Motor neuron (in vitro differentiated cells): ENCODE measurements around the gene AKR1C2. TPM values are rescaled to one million over a fixed set of nuclear protein-coding genes. Genes with fewer than 3 reads are reported as not detected.
A peak's percentile ranks its signal among the peaks of the same experiment; 100 is the strongest.
"Not testable (repeated sequence)": the region's sequence is repeated elsewhere in the genome, so short reads cannot be mapped to it uniquely, and the experiment has no call there.

ENCODE experiments used
- ATAC-seq, 8 experiments: fragments of 200-7000 bp; cut with Tn5 transposase; replicated peaks in 6 of 8; 2 replicates each; pipeline ENCODE4 v1.8.0; 2021; ENCODE audit warnings: mild to moderate bottlenecking in 8 of 8, moderate library complexity in 8 of 8
- H3K27ac ChIP-seq, 2 donors: fragments of 250-450 bp; sonication (Bioruptor Pico); 2 replicates each; pipeline ENCODE4 v1.9.0; 2021; ENCODE audit warnings: antibody characterized with exemption in 2 of 2, mild to moderate bottlenecking in 2 of 2, moderate library complexity in 1 of 2
- H3K4me1 ChIP-seq, 2 donors: fragments of 250-450 bp; sonication (Bioruptor Pico); replicated peaks in 1 of 2; 2 replicates each; pipeline ENCODE4 v1.6.1; 2021; ENCODE audit warnings: antibody characterized with exemption in 2 of 2, mild to moderate bottlenecking in 2 of 2, moderate library complexity in 1 of 2
- H3K4me3 ChIP-seq, 5 donors: fragments of 250-450 bp; sonication (Bioruptor Pico); 2 replicates each; pipeline ENCODE4 v1.9.0; 2021; ENCODE audit warnings: antibody characterized with exemption in 5 of 5, mild to moderate bottlenecking in 5 of 5, moderate library complexity in 4 of 5
- WGBS, 10 experiments: fragments of 450-650 bp; shearing (Covaris generic); methylation state at CpG; one replicate each; pipeline ENCODE4 v1.0.0; 2022; 5-methylcytosine and 5-hydroxymethylcytosine counted together
- in situ Hi-C, 9 experiments: fragments of 400-800 bp; cut with MboI; loops; one replicate each; pipeline ENCODE4 v1.15.0; 2021; ENCODE audit warnings: low sequenced_read_pairs in 9 of 9, low pct_unique_long_range_greater_than_20kb in 2 of 9; ENCODE audit not compliant: unreplicated experiment in 9 of 9
- total RNA-seq, 8 experiments: library from RNA; unstranded; fragments of 300-600 nt; gene quantifications; 2 replicates each; pipeline versions ENCODE4 v1.2.3 to v1.2.4, GENCODE V29; 2022

AKR1C2 gene
- total RNA-seq, 8 experiments from 2014 or later = 2.5 to 62.5 (median 40.5) TPM

DNA sequence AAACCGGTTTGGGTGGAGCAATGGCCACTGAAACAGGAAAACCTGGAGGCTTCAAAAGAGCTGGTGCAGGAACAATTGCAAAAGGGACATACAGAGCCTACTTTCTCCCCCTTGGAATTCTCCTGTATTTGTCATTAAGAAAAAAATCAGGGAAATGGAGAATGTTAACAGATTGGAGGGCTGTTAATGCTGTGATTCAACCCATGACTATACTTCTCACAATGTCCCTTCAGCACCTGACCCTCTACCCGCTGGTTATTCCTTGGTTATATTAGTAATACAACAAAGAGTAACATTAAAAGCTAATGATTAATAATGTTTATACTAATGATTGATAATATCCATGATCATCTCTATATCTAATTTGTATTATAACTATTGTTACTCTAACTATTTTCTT, 34.4 kb upstream of the AKR1C2 start:
- 57 to 100% (median 76%) methylated on average over 1 to 2 of the region's 2 CpGs; no CpG with 5 or more reads in 2 of the 10 experiments for WGBS, 10 experiments
- no peak for ATAC-seq
- in situ Hi-C loops = no loop called here
- Histone ChIP-seq H3K27ac (no peak overlapping the region), H3K4me3 (no peak overlapping the region), H3K4me1 (no peaks in the 10 kb centered on the region)

DNA sequence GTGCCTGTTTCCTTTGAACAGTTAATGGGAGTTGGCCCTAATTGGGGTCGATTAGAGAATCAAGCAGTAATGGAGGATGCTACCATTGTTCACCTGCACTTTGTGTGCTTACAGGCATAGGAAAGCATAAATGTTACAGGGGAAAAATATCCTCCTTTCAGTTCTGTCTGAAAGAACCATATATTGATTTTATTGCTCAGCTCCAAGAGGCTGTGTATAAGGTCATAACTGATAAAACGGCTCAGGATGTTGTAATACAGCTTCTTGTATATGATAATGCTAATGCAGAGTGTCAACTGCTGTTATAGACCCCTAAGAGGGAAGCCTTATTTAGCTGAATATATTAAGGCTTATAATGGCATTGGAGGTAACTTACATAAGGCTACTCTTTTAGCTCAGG, 32.9 kb upstream of the AKR1C2 start:
- in situ Hi-C loops = no loop called here
- H3K4me3 ChIP-seq = no peak overlapping the region
- H3K27ac ChIP-seq = no peak overlapping the region
- 0 to 100% (median 49%) methylated on average over 1 of the region's 2 CpGs; no CpG with 5 or more reads in 4 of the 10 experiments for WGBS, 10 experiments
- ATAC-seq = no peak
- H3K4me1 ChIP-seq = no peaks in the 10 kb centered on the region

DNA sequence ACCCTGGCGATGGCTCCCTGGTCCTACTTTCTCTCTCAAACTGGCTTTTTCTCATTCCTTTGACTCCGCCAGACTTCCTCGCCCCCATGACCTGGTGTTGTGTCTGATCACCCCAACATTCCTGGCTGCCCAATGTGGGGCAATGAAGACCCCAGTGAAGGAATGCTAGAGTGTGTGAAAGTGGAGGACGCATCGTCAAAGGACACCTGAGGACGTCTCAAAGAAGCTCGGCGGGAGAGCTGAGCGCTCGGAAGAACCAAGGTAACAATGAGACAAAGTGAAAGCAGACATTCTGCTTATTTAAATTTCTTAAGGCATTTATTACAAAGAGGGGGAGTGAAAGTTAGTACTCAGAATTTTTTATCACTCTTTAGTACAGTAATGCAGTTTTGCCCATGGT, 31.7 kb upstream of the AKR1C2 start:
- H3K4me3 ChIP-seq = no peak overlapping the region
- 80 to 97% (median 90%) methylated on average over 4 to 10 of the region's 10 CpGs; no CpG with 5 or more reads in 2 of the 10 experiments for WGBS, 10 experiments
- ATAC-seq = no peak
- in situ Hi-C loops = no loop called here
- H3K27ac ChIP-seq = no peak overlapping the region
- H3K4me1 ChIP-seq = no peaks in the 10 kb centered on the region

DNA sequence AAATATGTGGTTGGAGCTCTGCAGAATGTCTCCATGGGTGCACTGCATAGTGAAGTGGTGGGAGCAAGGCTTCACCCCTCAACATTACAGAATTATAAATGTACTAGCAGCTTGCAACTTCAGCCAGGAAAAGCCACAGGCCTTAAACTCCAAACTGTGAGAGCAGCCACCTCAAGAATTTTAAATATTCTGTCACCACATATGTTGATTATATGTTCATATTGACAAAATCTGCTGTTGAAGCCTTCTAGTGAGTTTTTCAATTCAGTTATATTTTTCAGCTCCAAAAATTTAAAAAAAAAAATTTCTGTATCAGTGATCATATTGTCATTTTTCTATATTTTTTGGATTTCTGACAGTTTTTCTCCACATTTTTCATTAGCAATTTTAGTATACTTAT, 30.9 kb upstream of the AKR1C2 start:
- in situ Hi-C loops = no loop called here
- Histone ChIP-seq H3K4me1 (no peaks in the 10 kb centered on the region), H3K27ac (no peak overlapping the region), H3K4me3 (no peak overlapping the region)
- ATAC-seq = no peak

DNA sequence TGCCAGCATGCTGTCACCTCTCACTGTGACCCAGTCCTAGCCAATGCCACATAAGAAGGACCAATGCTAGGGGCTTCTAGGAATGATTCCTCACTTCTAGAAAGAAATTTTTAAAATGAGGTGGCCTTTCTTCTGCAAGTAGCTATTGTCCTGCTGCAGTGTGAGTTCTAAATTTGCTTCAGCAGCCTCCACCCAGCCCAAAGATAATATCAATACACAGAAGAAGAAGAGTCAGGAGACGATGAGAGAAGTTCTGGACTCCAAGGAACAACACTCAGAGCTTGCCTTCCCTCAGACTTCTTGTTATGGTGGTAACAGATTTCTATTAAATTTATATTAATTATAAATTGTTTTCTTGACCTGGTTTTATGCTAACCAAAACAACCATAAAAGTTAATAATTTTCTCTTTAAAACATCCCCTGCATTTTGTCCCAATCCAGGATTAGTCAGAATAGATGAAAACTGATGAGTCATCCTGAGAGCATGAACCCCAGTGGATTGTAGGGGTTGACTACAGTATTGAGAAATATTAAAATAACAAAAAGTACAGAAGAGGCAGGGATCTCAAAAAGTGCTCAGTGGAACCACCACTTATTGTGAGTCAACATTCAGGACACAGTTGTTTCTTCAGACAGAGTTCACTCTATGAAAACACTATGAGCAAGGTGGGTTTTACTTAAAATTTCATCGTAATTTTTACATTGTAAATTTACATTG, 29.6 kb upstream of the AKR1C2 start:
- in situ Hi-C loops = no loop called here
- no peak overlapping the region for H3K27ac ChIP-seq
- 25 to 88% (median 71%) methylated on average over 1 to 2 of the region's 2 CpGs; no CpG with 5 or more reads in 2 of the 10 experiments for WGBS, 10 experiments
- peak in 1 of 8 experiments; percentile 30 for ATAC-seq
- no peak overlapping the region for H3K4me3 ChIP-seq
- no peaks in the 10 kb centered on the region for H3K4me1 ChIP-seq

DNA sequence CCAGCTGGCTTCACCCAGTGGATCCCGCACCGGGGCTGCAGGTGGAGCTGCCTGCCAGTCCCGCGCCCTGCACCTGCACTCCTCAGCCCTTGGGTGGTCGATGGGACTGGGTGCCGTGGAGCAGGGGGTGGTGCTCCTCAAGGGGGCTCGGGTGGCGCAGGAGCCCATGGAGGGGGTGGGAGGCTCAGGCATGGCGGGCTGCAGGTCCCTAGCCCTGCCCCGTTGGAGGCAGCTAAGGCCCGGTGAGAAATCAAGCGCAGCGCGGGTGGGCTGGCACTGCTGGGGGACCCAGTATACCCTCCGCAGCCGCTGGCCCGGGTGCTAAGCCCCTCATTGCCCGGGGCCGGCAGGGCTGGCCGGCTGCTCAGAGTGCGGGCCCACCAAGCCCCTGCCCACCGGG, 28.8 kb upstream of the AKR1C2 start:
- H3K4me3 ChIP-seq, H3K27ac ChIP-seq, ATAC-seq, H3K4me1 ChIP-seq, in situ Hi-C loops: not testable (repeated sequence)
- no CpG with 5 or more reads among the region's 22 CpGs for WGBS, 10 experiments

DNA sequence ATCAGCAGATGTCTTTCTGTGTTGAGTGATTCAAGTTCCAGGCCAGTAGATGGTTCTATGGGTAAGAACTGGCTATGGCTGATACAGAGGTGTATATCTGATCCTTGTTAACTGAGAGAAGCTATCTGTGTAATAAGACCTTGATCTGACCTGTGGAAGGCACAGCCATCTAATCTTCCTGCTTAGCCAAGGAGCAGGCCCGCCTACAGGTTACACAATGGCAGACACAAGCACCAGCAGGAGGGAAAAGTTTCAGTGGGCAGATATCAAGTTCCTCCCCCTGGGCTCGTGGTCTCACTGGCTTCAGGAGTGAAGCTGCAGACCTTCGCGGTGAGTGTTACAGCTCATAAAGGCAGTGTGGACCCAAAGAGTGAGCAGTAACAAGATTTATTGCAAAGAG, 27.9 kb upstream of the AKR1C2 start:
- in situ Hi-C loops, H3K27ac ChIP-seq, H3K4me1 ChIP-seq, ATAC-seq, H3K4me3 ChIP-seq: not testable (repeated sequence)
- 33 to 86% (median 73%) methylated on average over 1 to 3 of the region's 4 CpGs; no CpG with 5 or more reads in 4 of the 10 experiments for WGBS, 10 experiments

DNA sequence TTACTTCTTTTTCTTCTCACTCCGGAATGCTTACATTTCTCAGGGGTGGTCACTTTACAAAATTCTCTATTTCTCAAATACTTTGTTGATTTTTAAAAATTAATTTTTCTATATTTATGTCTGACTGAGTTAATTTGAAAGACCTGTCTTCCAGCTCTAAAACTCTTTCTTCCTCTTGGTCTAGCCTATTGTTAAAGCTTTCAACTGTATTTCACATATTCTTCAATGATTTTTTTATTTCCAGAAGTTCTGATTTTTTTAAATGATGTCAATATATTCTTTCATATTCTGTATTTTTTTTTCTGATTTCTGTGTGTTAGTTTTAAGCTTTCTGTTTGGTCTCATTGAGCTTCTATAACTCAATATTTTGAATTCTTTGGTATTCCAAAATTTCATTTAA, 27.3 kb upstream of the AKR1C2 start:
- in situ Hi-C loops = no loop called here
- ATAC-seq = no peak
- Histone ChIP-seq H3K27ac (no peak overlapping the region), H3K4me1 (no peaks in the 10 kb centered on the region), H3K4me3 (no peak overlapping the region)
- 57 to 100% (median 90%) methylated on average over 1 of the region's 1 CpG; no CpG with 5 or more reads in 1 of the 10 experiments for WGBS, 10 experiments

DNA sequence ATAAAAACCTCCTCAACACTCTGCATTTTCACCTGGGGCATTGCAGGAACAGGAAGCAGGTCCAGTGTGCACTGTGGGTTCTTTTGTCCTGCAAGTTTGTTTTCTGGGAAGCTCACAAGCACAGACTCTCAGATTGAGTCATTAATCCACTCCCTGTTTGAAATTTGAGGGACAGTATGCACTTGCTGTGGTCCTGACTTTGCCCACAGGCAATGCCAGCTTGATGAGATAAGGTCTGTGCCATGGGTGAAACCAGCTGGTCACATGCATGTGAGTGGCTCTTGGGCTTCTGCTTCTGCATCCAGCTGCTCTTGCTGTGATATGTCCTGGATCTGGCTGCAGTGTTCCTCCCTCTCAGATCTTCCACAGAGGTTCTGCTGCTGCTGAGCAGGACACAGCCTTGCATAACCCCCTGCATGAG, 21.8 kb upstream of the AKR1C2 start:
- in situ Hi-C loops, H3K4me3 ChIP-seq, H3K4me1 ChIP-seq, H3K27ac ChIP-seq: not testable (repeated sequence)
- peak in 1 of 8 experiments; percentile 37 for ATAC-seq

DNA sequence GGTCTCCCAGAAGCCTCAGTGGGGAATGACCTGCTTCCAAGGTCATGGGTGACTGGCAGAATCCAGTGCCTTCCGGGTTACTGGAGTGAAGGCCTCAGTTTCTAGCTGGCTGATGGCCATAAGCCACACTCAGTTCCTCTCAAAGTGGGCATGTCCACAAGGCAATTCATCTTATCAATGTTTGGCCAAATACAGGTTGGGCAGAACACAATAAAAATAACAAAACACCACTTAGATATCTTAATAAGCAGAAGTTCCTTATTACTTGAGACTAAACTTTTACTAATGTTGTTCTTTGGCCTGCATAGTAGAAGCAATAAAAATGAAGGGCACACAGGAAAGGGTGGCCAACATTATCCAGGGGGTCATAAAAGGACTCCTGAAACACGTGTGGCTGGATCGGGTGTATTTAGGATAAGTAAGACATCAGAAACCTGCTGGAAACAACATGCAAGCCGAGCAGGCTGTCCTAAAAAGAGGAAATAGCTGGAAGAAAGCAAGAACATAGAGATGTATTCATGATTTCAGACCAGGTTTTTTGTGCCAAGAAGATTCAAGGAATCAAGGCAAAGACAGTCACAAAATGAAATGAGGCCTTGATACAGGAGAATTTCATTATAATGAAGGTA, 19.6 kb upstream of the AKR1C2 start:
- Histone ChIP-seq H3K4me3 (no peak overlapping the region), H3K4me1 (peaks cover 0 to 11% of the 10 kb centered on the region in 2 donors), H3K27ac (no peak overlapping the region)
- in situ Hi-C loops = no loop called here
- ATAC-seq = no peak
- 46 to 100% (median 58%) methylated on average over 2 to 4 of the region's 4 CpGs; no CpG with 5 or more reads in 5 of the 10 experiments for WGBS, 10 experiments

DNA sequence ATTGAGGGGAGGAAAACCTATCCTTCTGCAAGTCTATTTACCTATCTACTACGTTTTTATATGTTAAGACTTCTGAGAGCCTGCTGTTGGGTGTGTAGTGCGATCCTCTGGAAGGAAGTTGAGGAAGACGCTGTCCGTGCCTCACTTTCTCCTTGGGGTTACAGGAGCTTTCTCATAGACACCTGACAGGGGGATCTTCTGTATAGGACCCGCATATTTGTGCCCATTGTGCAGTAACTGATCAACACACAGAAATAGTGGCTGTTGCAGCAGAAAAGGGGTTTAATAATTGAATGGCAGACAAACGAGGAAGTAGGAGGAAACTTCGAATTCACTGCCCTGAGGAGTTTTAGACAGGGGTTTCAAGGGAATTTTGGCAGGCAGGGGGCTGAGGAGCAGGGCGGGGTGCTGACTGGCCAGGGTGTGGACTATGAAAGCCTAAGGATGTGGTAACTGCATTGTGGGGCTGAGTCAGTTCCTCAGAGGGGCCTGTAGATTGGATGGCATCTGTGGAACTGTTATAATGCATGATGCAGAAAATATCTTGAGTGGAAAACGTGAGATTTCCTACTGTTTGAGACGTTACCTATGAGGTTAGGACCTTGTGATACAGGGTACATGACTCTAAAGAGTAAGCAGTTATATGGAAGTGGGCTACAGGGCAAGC, 18.1 kb upstream of the AKR1C2 start:
- in situ Hi-C loops, H3K27ac ChIP-seq, H3K4me3 ChIP-seq: not testable (repeated sequence)
- ATAC-seq = peak in 3 of 8 experiments; percentile 55 to 74 (median 69)
- 0 to 100% (median 41%) methylated on average over 1 to 2 of the region's 10 CpGs; no CpG with 5 or more reads in 3 of the 10 experiments for WGBS, 10 experiments
- H3K4me1 ChIP-seq = peaks cover 4 to 19% of the 10 kb centered on the region in 2 donors

DNA sequence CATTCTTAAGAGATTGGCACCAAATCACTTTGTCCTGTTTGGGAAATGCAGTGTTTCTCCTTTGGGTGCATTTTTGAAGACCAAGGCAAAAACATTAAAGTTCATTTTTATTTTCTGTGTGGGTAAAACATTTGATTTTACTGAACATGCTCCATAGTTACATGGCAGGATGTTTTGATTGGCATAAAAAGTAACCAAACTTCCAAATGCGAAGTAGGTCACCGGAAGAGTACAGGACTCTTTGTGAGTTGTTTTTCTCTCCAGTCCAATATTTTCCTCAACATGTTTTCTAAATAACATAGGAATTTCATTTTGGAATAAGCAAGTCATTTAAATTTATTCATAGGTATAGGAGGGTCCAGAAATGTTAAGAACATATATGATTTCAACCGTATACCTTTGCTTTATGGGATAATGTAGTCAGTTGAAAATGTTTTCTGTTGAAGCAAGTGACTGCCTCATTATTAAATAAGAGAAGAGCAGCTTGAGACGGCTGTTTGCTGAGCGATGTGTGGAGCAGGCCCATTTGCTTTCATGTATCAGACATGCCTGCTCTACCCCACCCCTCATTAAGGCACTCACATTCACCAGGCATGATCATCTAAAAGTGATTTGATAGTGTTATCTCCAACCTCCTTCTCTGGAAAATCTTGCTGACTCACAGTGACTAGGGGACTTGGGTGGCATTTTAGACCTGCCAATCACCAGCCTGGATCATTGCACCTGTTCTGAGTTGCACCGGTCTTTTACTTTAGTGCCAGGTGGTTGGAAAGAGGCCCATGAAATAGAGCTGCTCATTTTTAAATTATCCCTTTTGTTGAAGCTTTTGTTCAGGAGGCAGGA, 16.3 kb upstream of the AKR1C2 start:
- H3K4me3 ChIP-seq, H3K27ac ChIP-seq, in situ Hi-C loops: not testable (repeated sequence)
- WGBS, 10 experiments = 44 to 95% (median 86%) methylated on average over 1 to 6 of the region's 6 CpGs; no CpG with 5 or more reads in 1 of the 10 experiments
- H3K4me1 ChIP-seq = peaks cover 4 to 19% of the 10 kb centered on the region in 2 donors
- peak in 2 of 8 experiments; percentile 54 to 60 for ATAC-seq
